GM19467 (cell line): ENCODE results near the gene RABGEF1.
"Not testable (repeated sequence)": the region's sequence is repeated elsewhere in the genome, so short reads cannot be mapped to it uniquely, and the experiment has no call there.

Experiments
- ATAC-seq: cut with Tn5 transposase; IDR thresholded peaks from one replicate; pipeline ENCODE4 v1.9.1; 2021; ENCODE audit warnings: mild to moderate bottlenecking, moderate library complexity; ENCODE audit not compliant: unreplicated experiment

RABGEF1 gene

DNA sequence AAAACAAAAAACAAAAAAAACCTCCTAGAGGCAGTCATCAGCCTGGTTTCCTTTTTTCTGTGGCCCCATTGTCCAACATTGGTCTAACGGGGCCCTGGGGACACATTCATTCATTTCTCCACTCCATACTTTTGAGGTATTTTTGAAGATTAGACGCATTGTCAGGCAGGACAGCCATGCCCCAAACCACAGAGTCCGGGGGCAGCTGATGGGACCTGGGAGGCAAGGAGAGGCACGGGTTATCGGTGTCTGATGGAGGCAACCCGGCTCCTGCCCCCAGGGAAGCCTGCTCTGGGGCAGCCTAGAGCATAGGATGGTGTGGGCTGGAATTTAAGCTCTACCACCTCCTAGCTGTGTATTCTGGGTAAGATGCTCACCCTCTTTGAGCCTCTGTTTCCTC lies 6.5 kb upstream of the RABGEF1 start:
- no peak for ATAC-seq

DNA sequence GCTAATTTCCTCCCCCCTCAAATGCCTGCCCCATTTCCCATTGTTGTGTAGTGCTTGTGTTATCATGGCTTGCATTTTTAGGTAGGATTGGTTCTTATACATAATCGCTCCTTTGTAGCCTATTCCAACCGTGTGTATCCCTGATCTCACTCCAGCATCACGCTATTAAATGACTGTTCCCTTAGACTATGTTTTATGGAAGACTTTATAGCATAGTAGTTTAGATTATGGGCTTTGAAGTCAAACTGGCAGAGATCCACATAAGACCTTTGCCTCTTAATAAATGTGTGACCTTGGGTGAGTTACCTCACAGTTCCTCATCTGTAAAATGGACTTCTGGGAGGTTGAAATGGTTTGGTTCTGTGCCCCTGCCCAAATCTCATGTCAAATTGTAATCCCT lies 5.4 kb upstream of the RABGEF1 start:
- no peak for ATAC-seq

DNA sequence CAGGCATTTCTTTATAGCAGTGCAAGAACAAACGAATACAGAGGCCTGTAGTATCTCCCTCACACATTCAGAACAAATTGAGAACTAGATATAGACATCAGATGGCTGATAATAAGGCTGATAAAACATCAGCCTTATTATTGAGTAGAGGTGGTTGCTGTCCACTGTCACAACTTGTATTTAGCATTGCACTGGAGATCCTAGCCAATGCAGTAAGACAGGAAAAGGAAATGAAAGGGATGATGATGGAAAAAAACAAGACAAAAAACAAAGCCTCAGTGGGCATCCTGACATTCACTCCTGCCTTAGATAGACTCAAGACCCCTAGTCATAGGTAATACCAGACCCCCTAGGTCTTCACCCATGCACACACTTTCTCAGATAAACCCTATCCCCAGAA lies 4.7 kb upstream of the RABGEF1 start:
- no peak for ATAC-seq

DNA sequence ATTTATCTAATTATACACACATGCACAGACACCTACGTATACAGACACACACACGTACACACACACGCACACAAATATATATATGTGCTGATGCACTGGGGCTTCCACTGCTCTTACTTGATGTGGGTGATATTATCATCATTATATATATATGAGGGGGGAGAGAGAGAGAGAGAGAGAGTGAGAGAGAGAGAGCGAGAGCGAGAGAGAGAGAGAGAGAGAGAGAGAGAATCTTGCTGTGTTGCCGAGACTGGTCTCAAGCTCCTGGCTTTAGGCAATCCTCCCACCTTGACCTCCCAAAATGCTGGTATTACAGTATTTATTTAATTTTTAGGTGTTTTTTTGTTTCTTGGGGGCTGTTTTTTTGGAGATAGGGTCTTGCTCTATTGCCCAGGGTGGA lies 3.6 kb upstream of the RABGEF1 start:
- no peak for ATAC-seq

DNA sequence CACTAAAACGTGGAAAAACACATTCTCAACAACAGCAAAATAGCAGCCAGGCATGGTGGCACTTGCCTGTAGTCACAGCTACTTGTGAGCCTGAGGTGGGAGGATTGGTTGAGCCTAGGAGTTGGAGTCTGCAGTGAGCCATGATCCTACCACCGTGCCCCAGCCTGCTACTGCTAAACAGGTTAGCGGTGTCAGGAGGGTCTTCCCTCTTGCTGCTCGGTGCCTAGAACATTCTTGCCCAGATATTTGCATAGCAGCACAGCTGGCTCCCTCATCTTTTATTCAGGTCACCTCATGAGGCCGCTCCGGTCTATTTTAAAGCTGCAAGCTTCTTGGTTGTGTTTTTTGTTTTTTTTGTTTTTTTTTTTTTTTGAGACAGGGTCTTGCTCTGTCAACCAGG lies 2.9 kb upstream of the RABGEF1 start:
- ATAC-seq: no peak

DNA sequence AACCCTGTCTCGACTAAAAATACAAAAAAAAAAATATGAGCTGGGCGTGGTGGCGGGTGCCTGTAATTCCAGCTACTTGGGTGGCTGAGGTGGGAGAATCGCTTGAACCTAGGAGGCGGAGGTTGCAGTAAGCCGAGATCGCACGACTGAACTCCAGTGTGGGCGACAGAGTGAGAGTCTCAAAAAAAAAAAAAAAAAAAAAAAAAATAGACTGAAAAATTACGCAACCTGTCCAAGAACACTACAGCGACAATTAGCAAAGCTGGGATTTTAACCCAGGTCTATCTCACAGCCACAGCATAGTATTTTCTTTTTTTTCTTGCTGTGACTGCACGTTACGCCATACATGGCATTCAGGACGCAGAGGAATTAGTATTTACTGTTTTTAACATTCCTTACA lies 1.1 kb upstream of the RABGEF1 start:
- no peak for ATAC-seq

DNA sequence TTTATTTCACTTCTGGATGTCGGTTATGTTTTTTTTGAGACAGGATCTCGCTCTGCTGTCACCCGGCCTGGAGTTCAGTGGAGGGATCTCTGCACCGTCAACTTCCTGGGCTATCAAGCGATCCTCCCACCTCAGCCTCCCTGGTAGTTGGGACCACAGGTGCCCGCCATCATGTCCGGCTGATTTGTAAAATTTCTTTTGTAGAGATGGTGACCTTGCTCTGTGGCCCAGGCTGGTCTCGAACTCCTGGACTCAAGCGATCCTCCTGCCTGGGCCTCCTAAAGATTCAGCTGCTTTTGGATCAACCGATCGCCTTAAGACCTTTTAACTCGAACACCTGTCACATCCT lies 606 bp upstream of the RABGEF1 start:
- no peak for ATAC-seq

DNA sequence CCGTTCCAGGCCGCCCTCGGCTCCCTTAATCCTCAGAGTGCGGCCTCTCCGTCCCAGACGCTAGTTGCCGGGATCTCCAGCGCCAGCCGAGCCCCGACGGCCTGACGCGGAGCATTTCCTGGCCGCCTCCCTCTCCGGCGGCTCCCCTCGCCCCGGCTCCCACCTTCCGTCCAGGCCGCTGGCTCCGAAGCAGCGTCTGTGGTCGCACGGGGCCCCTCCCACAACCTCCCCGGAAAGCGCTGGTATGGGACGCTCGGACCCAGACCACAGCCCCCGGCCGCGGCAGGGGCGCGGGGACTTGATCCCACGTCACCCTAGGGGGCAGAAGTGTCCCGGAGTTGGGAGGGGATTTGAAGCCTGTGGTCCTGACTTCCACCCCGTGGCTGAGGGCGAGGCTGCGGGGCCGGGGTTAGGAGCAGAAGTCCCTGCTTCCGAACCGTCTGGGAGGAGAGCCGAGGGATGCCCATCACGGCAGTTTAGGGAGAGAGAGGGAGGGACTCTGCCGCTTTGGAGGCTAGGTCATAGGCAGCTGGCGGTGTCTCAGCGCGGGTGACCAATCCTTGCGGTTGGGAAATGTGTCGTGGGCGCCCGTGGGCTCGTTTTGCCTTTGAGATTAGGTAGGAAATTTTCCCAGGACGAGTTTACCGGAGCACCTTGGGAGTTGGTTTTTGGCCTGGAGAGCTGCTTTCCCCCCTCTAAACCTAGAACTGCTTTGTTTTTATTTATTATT lies 612 bp downstream of the RABGEF1 start:
- peak; percentile 39 for ATAC-seq

DNA sequence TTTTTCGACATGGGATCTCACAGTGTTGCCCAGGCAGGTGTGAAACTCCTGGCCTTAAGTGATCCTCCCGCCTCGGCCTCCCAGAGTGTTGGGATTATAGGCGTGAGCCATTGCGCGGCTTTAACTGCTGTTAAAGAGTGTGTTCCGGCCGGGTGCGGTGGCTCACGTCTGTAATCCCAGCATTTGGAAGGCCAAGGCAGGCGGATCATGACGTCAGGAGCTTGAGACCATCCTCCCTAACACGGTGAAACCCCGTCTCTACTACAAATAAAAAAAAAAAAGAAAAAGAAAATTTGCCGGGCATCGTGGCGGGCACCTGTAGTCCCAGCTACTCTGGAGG lies 1.1 kb downstream of the RABGEF1 start:
- ATAC-seq: no peak

DNA sequence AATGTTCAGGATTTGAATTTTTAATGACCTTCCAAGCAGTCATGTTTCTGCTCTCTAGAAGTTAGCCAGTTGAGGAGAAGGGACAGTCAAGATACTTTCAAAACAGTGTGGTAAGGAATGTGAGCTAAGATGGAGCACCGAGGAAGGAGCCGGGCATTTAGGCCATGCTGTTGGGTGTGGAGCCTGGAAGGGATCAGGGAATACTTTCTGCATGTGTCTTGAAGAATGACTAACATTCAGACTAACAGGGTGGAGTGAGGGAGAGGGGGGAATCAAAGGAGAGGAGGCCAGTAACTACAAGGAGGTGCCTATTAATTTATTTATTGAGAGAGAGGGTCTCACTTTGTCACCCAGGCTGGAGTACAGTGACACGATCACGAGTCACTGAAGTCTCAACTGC lies 1.8 kb downstream of the RABGEF1 start:
- ATAC-seq: not testable (repeated sequence)

DNA sequence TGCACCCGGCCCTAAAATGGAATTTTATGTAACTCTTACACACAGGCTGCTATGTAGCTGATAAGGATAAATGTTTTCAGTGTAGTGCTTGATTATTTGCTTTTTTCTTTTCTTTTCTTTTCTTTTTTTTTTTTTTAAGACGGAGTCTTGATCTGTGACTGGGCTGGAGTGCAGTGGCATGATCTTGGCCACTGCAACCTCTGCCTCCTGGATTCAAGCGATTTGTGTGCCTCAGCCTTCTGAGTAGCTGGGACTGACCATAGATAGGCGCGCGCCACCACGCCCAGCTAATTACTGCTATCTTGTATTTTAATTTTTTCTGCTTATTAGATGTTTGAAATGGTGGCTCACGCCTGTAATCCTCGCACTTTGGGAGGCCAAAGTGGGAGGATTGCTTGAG lies 3.4 kb downstream of the RABGEF1 start:
- ATAC-seq: no peak

DNA sequence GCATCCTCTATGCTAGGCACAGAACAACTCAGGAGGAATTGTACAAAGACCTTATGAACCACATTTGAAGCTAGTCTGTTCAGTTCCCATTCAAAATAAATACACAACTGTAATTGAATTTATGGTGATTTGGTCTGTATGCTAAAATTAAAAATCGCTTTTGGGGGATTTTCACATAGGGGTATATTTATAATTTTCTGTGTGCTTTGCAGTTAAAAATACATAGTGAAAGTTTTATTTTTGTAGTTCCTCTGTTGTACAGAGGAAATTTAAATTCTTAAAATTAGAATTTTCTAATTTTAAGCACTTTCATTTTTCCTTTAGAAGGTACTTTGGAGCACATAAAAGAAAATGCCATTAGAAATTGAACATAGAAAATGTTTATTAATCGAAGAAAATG lies 6.9 kb downstream of the RABGEF1 start:
- no peak for ATAC-seq

DNA sequence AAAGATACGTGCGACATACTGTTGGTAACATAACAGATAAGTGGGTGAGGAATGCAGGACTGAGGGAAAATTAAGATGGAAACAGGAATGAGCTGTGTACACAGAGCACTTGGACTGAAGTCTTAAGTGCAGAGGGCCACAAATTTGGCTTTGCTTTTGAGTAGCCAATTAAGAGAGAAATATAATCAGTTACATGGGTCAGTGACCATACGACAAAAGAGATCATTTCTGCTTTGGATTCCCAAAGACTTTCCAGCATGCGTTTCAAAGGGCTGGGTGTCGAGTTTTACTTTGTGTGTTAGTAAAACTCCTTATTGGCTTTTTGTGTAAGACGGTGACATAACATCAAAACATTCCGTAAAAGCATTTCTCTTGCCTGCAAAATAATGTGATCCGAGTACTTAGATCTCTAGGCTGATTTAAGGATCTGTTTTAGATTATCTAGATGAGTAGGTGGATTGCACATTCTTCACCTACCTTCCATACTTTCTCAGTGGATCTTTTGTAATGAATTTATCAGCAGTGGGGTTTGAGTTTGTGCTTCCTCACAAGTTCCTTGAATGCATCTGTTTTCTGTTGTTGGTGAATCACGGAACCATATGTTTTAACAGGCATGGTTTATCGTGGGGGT lies 7.5 kb downstream of the RABGEF1 start:
- ATAC-seq: no peak

DNA sequence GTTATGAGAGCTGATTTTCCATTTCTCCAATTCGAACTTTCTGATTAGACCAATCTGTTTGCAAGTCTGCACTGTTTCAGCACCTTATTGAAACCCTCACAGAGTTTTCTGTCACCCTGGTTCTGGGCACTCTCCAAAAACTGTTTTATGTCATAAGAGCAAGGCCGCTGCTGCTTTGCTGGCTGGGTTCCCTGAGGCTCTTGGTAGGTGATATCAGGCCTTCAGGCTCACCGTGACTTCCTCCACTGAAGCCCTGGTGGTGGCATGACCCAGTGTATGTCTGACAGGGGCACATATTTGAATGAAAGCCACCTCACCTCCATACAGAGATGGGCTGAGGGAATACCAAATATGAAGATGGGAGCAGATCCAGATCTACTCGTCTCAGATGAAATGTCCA lies 8.3 kb downstream of the RABGEF1 start:
- ATAC-seq: no peak

DNA sequence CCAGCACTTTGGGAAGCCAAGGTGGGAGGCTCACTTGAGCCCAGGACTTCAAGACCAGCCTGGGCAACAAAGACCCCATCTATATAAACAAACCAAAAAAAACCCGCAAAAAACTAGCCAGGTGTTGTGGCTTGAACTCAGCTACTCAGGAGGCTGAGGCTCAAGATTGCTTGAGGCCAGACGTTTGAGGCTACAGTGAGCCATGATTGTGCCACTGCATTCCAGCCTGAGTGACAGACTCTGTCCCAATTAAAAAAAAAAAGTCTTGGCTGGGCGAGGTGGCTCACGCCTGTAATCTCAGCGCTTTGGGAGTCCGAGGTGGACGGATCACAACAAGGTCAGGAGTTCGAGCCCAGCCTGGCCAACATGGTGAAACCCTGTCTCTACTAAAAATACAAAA lies 11.4 kb downstream of the RABGEF1 start:
- ATAC-seq: no peak

DNA sequence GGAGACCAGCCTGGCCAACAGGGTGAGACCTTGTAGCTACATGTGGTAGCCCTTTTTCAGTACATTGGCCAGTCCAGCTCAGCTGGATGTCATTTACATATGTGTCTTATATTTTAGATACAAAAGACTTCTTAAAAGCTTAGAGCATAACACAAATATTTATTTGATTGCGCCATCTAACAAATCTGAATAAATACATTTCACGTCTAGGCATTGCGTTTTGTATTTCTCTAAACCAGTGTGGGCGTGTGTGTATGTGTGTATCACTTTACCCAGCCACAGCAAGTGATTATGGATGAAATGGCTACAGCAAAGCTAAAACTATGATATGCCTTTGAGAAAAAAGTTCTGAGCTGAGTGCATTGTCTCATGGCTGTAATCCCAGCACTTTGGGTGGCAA lies 14.0 kb downstream of the RABGEF1 start:
- no peak for ATAC-seq

DNA sequence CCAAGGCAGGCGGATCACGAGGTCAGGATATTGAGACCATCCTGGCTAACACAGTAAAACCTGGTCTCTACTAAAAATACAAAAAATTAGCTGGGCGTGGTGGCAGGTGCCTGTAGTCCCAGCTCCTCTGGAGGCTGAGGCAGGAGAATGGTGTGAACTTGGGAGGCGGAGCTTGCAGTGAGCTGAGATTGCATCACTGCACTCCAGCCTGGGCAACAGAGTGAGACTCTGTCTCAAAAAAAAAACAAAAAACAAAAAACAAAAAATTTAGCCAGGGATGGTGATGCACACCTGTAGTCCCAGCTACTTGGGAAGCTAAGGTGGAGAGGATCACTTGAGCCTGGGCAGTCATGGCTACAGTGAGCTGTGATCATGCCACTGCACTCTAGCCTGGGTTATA lies 14.5 kb downstream of the RABGEF1 start:
- not testable (repeated sequence) for ATAC-seq

DNA sequence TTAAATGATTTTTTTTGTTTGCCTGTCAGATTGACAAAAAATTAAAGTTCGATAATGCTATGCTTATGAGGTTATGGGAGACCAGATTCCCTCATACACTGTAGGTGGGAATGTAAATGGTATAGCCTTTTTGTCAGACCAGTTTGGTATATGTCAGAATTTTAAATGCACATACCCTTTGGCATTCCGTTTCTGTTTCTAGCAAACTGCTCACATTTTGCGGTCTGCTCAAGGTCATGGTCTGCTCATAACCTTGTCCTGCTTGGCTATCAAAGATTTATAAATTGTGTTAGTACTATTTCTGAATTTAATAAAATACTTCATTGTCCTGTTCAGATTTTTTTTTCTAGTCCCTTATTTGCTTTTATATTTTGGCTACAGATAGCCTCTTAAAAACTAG lies 15.7 kb downstream of the RABGEF1 start:
- ATAC-seq: not testable (repeated sequence)

DNA sequence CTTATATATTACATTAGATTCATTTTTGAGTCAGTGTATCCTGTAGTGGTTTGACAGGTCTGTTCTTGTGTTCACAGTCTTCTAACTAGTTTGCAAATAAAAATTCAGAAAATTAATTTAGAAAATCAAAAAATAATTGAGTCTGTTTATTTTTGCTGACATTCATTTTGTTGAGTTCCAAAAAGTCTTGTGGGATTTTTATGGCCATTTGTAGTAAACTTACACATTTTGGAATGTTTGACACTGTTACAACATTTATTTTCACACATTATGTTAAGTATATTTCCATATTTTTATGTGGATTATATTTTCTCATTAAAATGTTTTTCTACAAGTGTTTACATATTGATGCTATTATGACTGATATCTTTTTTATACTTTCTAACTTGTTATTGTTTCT lies 16.4 kb downstream of the RABGEF1 start:
- ATAC-seq: no peak

DNA sequence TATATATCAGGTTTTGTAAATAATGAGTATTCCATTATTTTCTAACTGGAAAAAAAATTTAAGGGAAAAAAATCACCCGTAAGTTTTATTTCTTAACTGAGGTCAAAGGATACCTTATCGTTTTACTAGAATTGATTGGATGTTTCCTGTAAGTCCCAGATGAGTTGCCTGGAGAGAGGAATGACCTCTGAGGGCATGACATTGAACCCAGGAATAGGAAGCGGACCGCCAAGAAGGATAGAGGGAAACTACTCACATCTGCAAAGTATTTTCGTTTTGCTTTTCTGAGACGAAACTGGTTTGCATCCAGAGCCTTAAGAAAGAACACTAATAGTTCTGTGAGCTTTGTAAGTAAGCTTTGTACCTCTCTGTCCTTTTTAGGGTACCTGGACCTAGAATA lies 17.4 kb downstream of the RABGEF1 start:
- ATAC-seq: no peak

DNA sequence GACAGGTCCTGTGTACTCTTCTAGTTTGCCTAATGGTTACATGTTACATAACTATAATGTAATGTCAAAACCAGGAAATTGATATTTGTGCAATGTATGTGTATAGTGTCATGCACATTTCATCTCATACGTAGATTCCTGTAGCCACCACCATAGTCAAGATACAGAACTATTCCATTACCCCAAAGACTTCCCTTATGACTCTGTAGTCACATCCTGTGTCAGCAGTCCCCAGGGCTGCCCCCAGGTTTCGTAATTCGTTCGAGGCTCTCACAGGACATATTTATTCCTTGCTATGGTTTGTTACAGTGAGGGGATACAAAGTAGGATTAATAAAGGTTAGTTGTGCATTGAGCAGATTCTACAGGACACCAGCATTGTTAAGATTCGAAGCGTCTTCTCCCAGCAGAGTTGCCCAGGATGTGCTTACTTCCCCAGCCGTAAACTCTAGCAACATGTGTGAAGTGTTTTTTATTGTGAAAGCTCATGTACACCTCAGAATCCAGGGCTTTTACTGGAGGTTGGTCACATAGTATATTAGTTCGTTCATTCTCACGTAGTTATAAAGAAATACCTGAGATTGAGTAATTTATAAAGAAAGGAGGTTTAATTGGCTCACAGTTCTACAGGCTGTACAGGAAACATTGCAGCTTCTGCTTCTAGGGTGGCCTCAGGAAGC lies 18.6 kb downstream of the RABGEF1 start:
- peak; percentile 79 for ATAC-seq

DNA sequence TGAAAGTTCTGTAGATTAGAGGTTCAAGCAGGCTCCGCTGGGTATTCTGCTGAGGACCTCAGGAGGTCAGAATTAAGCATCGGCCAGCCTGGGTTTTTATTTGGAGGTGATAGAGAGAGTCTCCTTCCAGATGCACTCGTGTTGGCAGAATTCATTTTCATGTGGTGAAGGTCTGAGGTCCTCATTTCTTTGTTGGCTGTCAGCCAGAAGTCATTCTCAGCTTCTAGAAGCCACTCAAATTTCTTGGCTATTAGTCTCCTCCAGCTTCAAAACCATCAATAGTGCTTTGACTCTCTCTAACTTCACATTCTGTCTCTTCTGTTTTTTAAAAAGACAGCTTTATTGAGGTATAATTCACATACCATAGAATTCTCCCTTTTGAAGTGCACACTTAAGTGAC lies 22.6 kb downstream of the RABGEF1 start:
- ATAC-seq: not testable (repeated sequence)
